Measurements from ENCODE around the gene SRRM3.
"Not testable (repeated sequence)": the region's sequence is repeated elsewhere in the genome, so short reads cannot be mapped to it uniquely, and the experiment has no call there.

SRRM3 gene

GRCh38 chr7:76191783-76192240, 9.9 kb upstream of the SRRM3 start:
- no peak for DNase-seq

- DNase-seq: no peak
Measured at GRCh38 chr7:76193466-76193865, 8.2 kb upstream of the SRRM3 start.

GRCh38 chr7:76193883-76194282, 7.8 kb upstream of the SRRM3 start:
- no peak for DNase-seq

- no peak for DNase-seq
Measured at GRCh38 chr7:76196786-76197185, 4.9 kb upstream of the SRRM3 start.

- no peak for DNase-seq
Measured at GRCh38 chr7:76198202-76198601, 3.5 kb upstream of the SRRM3 start.

- no peak for DNase-seq
Measured at GRCh38 chr7:76202666-76203030, 952 bp downstream of the SRRM3 start.

- no peak for DNase-seq
Measured at GRCh38 chr7:76204147-76204546, 2.5 kb downstream of the SRRM3 start.

- no peak for DNase-seq
Measured at GRCh38 chr7:76206633-76207032, 4.9 kb downstream of the SRRM3 start.

GRCh38 chr7:76209310-76209709, 7.6 kb downstream of the SRRM3 start:
- DNase-seq: no peak

- no peak for DNase-seq
Measured at GRCh38 chr7:76211216-76211615, 9.5 kb downstream of the SRRM3 start.

GRCh38 chr7:76215349-76215748, 13.7 kb downstream of the SRRM3 start:
- DNase-seq: not testable (repeated sequence)

- no peak for DNase-seq
Measured at GRCh38 chr7:76216381-76217082, 14.8 kb downstream of the SRRM3 start.

GRCh38 chr7:76217942-76218566, 16.4 kb downstream of the SRRM3 start:
- no peak for DNase-seq

- no peak for DNase-seq
Measured at GRCh38 chr7:76220185-76221057, 18.7 kb downstream of the SRRM3 start.

- DNase-seq: no peak
Measured at GRCh38 chr7:76222333-76222732, 20.6 kb downstream of the SRRM3 start.

- DNase-seq: no peak
Measured at GRCh38 chr7:76222839-76223238, 21.1 kb downstream of the SRRM3 start.

- DNase-seq: no peak
Measured at GRCh38 chr7:76223286-76223972, 21.7 kb downstream of the SRRM3 start.

GRCh38 chr7:76224695-76225094, 23.0 kb downstream of the SRRM3 start:
- no peak for DNase-seq

GRCh38 chr7:76225379-76225778, 23.7 kb downstream of the SRRM3 start:
- no peak for DNase-seq

- DNase-seq: no peak
Measured at GRCh38 chr7:76225951-76226350, 24.3 kb downstream of the SRRM3 start.

GRCh38 chr7:76226878-76227423, 25.3 kb downstream of the SRRM3 start:
- DNase-seq: not testable (repeated sequence)

GRCh38 chr7:76230214-76230613, 28.5 kb downstream of the SRRM3 start:
- DNase-seq: no peak

GRCh38 chr7:76231071-76231470, 29.4 kb downstream of the SRRM3 start:
- DNase-seq: no peak
